GM18505 (cell line): ENCODE results near the gene TTLL6.

Experiments used
- ATAC-seq: cut with Tn5 transposase; IDR thresholded peaks from one replicate; pipeline ENCODE4 v1.9.1; 2021; ENCODE audit not compliant: unreplicated experiment
- POLR2A ChIP-seq: IDR thresholded peaks from 4 replicates; pipeline ENCODE4 v1.6.1; 2011; ENCODE audit warnings: borderline replicate concordance; ENCODE audit not compliant: insufficient read depth, insufficient read length; ENCODE audit errors: extremely low read depth

The TTLL6 gene

DNA sequence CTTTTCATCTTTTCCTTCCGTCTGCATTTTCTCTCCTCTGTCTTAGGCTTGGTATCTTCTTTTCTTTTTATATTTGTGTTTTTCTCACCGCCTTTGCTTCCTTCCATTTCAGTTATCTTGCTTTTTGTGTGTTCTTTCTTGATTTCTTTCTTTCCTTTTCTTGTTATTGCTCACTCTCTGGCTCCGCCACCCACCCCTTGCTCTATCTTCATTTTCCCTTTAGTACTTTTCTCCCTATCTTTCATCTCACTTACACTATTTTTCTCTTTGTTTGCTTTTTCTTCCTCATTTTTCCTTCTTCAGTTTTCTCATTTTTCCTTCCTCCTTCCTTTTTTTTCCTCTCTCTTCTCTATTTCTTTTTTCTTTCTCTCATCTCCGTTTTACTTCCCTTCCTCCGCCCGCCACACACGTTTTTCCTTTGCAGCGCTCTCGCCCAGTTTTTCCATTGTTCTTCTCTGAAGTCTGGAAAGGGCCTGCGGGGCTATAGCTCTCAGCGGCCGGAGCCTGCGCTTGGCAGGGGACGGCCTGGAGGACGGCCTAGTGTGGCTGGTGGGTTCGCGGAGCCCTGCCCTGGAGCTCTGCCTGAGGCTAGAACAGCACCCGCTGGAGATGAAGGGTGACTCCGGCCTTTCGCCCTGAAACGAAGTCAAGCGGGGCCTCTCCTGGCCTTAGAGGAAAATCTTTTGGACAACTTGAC is 83.2 kb downstream of the TTLL6 start:
- no peak for ATAC-seq

DNA sequence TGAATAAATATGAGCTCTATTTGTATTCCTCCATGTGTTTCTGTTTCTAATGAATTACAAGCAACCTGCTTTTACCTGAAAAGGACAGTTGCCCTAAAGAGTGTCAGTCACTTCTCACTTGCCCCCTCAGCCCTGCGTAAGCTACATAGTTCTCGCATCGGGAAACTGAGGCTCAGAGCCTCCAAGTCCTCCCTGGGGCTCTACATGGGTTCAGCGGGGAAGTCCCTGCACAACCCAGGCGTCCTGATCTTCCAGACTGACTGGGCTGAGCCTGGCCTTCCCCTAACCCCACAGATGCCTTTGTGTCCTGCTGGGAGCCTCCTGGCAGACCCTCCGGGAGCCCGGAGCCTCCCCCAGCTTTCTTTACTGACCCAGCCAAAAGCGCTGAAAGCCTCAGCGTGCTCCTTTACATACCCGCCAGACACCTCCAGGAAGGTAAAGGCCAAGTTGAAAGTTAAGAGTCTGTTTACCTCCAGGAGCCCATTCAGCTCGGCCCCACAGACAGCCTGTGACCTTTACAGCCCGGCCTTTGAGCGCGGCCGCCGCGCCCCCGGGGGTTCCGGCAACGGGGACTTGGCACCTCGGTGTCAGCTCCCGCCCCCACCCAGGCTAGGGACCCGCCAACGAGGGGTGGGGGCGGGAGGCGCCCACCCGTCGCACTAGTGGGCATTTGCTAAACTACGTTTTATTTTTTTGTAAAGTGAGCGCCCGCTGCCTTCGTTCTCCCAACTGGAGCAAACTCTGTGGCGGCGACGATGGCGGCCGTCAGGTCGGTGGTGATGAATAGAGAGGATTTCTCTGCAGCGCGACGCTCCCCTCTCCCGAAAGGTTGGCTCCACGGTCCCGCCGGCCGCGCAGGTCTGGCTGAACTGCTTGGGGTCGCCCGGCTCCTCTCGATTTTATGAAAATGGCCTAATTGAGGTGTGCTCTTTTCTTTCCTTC is 84.1 kb downstream of the TTLL6 start:
- no peak for ATAC-seq
- no peak for TF ChIP-seq POLR2A

More for the DNA sequence above, 83.2 kb downstream of the TTLL6 start:
- no peak for TF ChIP-seq POLR2A

DNA sequence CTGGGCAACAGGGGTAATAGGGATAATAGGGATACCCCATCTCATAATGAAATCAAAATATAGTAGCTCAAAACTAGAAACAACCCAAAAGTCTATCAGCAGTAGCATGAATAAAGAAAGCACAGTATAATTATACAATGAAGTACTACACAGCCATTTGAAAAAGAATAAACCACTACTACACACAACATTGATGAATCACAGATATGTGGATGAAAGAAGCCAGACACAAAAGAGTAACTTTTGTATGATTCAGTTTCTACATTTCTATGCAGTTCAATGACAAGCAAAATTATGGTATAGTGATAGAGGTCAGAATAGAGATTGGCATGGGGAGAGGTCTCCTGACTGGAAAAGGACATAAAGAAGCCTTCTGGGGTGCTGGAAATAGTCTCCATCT is 85.7 kb downstream of the TTLL6 start:
- no peak for TF ChIP-seq POLR2A
- no peak for ATAC-seq

DNA sequence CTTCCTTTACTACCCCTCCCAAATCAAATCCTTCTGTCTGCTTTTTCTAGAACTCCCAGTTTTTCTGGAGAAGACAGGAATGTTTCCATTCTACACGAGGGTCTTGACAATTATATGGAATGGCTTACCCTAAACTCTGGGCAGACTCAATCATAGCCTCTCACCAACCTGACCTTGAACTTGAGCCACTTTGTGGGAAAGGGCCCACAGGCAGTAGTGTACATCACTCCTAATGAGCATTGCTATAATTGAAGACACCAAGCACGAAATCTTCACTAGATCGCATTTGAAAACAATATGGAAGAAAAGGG is 86.8 kb downstream of the TTLL6 start:
- ATAC-seq = no peak
- TF ChIP-seq POLR2A = no peak

DNA sequence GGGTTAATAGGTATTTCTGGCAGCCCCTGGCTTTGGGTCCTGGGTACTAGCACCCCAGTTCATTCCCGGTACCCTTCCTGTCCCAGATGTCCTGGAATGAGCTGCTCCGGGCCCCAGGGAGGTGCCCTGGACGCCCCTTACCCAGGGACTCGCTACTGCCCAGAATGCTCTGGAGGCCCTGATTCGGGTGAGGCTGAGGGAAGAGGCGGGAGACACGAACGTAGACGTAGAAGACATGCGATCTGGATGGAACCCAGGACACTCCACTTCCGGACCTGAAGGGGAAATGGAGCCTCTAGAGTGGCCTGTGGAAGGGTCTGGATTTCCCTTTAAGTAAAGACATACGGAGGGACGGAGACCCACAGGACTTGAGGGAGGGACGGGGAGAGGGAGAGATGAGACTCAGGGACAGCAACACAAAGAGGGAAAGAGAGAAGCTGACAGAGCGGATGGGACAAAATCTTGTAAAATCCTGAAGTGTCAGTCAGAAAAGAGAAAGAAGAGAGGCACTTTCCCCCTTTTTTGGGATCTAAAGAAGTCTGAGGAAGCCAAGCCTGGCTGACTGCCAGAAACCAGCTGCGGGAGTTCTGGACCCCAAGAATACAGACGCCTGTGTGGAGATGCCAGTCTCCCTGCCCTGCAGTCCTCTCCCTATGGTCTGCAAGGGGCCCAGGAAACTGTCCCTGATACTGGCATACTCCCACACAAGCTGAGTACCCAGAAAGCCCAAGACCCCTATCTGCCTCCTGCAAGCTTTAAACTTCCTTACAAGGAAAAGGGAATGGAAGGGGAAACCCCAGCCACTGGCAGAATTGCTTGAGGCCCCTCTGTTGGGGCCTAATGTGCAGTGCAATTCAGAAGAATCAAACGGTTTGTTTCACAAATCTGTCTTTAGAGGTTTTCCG is 87.4 kb downstream of the TTLL6 start:
- no peak for ATAC-seq
- TF ChIP-seq POLR2A = no peak

DNA sequence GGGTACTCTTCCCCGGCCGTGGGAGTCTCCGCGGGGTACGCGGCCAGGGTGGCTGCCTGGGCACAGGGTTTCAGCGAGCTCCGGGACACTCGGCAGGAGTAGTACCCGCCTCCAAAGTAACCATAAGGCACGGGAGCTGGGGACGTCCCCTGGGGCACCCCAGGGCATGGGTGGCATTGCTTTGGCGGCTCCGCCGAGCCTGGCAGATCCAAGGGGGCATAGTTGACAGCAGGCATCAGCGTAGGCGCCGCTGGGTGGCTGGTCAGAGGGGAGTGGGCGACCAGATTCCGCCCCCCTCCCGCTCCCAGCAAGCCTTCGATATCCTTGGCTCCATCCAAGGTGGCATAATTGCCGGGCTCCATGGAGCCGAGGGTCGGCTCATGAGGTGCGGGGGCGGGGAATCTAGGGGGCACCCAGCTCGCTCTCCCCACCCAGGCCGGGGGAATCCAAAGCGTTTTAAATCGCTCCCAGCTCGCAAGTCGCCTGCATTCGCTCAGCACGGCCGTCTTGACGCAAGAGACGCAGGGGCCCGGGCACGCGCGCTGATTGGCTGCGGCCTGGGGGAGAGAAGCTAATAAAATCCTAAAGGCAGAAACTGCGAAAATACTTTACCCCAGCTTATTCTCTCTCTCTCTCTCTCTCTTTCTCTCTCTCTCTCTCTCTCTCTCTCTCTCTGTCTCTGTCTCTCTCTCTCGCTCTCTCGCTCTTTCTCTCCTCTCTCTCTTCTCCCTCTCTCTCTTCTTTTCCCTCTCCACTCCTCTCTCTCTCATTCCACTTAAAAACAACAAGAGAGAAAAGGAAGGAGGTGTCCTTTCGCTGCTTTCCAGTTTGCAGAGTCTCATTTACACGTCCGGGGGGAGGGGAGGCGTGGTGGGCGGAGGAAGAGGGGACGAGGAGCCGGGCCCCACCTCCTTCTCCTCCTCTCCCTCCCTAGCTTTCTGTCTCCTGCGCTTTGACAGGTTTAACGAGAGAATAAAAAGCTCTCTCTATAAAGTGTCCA is 88.5 kb downstream of the TTLL6 start, which contains the start of gene HOXB13:
HOXB13 (minus strand) TSS at position 519 of the 1,000 bp plus-strand sequence; CDS start at position 362, 157 bp downstream.
- ATAC-seq = no peak
- no peak for TF ChIP-seq POLR2A

DNA sequence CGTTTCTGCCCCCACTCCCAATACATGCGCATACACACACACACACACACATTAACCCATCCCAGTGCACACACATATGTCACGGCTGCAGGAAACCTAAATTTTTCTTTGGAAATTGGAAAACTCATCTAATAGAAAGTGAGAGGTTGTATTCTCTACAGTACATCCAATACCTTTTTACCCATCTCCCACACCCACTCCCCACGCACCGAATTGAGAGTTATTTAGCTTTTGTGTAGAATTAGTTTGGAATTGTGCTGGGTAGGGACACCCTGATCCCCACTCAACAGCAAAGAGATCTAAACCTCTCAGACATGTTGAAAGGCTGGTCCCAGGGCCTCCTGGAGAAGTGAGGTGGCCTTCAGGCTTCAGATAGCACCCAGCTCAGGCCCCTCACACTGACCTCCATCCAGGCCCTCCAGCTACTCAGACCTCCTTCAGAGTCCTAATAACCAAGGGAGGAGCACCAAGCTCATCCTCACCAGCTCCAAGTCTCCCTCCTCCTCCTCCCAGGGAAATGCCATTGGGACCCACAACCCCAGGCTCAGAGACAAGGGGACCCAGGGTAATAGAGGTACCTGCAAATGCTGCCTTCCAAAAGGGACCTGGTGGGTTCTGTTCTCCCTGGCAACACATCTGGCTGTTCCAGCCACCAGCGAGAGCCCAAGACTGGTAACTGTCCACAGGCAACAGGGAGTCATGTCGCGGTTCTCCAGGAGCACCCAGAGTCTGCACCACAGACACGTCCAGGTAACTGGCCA is 89.4 kb downstream of the TTLL6 start:
- ATAC-seq = no peak

DNA sequence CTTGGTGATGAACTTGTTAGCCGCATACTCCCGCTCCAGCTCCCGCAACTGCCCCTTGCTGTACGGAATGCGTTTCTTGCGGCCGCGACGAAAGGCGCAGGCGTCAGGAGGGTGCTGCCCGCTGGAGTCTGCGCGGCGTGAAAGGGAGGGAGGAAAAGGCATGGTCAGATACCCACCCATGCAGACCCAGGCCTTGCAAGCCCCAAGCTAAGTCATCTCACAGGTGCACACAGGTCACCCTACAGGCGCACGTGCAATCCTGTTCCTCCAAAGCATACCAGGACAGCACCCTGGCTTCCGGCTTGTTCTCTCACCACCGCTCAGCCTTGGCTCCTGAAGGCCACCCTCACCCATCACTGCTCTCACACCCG is 90.1 kb downstream of the TTLL6 start:
- no peak for TF ChIP-seq POLR2A
- no peak for ATAC-seq

More for the DNA sequence above, 89.4 kb downstream of the TTLL6 start:
- TF ChIP-seq POLR2A = no peak

DNA sequence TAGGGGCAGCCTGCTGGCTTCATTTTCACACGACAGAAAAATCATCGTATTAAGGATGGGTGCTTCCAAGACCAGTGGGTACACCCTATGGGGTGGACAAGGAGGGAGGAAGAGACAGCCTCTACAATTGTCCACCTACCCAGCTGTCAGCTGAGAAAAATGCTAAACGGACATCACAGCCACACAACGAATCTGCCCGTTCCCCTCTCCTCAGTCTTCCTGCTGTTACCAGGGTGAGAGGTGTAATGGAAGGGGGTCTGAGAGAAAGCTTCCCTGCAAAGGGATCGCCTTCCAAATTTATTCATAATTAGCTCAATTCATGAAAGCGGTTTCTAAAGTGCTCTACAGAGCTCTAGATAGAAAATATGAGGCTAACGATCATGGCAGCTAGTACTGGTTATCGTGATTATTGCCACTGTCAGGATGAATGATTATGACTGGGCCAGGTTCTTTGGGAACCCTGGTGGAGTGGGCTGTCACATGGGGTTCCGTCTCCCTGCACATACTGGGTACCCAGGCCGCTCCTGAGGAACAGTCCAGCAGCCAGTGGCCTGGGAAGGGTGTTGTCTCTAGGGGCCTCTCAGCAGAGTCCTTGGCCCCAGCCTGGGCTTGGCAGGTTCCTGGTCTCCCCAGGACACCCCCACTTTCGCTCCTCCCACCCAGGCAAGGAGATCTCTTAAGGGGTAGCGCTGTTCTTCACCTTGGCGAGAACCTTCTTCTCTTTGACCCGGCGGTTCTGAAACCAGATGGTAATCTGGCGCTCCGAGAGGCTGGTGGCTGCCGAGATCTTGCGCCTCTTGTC is 90.7 kb downstream of the TTLL6 start:
- no peak for ATAC-seq

DNA sequence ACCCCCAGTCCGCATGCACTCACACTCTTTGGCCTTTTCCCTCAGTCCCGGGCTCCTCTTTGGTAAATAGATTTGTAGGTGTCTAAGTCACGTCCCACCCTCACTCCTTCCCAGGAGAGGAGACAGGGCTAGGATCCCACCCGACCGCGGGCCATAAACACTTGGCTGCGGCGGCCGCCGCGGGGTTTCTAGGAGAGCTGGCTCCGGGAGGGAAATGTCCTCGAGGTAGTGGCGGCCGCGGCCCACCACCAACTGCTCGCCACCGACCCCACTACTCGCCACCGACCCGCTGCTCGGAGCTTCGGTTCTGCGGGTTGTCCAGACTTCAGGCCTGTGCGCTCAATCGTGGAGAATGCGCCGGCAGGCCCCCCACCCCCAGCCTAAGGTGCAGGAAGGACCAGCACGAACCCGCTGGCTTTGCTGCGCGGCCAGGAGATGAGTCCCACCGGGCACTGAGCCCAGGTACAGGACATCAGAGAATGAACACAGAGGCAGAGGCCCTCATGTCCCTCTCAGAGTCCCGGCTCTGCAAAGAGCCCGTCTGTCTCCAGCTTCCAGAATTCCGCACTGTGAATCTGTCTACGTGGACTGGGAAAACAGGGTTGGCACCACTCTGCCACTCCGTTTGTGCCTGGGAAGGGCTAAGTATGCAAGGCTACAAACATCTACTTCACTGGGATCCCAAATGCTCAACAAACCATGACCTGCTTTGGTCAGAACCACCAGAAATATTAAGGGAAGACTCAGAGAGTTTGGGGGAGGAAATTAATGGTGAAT is 91.6 kb downstream of the TTLL6 start:
- no peak for ATAC-seq
- no peak for TF ChIP-seq POLR2A

More for the DNA sequence above, 90.7 kb downstream of the TTLL6 start:
- TF ChIP-seq POLR2A = no peak

DNA sequence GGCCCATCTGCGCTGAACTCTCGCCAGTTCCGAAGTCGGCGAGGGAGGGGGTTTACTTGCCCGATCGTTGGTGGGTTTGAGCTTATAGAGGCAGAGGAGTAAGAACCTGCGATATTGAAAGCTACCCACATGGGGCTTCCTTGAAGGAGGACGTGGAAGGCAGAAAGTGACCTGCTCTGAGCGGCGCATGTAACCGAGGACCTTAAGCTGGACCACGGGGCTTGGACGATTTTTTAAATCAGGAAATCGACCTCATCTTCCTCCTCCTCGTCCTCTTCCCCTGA is 92.1 kb downstream of the TTLL6 start:
- no peak for TF ChIP-seq POLR2A
- ATAC-seq = no peak
